Neural progenitor cell (in vitro differentiated cells): ENCODE data around the gene TCOF1.

Experiments used
- CTCF ChIP-seq: fragments of 200-600 bp; sonication (generic); IDR thresholded peaks from 2 replicates; pipeline ENCODE4 v1.5.1; 2017; ENCODE audit warnings: antibody characterized with exemption, mild to moderate bottlenecking
- EZH2 ChIP-seq: fragments of 200-600 bp; sonication (generic); IDR thresholded peaks from 2 replicates; pipeline ENCODE4 v1.6.1; 2017; ENCODE audit warnings: antibody characterized with exemption, mild to moderate bottlenecking, moderate library complexity

GRCh38 chr5:150352244-150353031 is 5.1 kb upstream of the TCOF1 start:
- TF ChIP-seq CTCF (no peak), EZH2 (no peak)
